Naive thymus-derived CD4-positive, alpha-beta T cell (primary cell): Measurements from ENCODE around the gene SMAP2. TPM values are rescaled to one million over a fixed set of nuclear protein-coding genes. Genes with fewer than 3 reads are reported as not detected.

ENCODE experiments used
- ATAC-seq: fragments of 150-1000 bp; cut with Tn5 transposase; 2 replicates; pipeline ENCODE4 v1.10.0; 2021; ENCODE audit warnings: mild to moderate bottlenecking, moderate library complexity
- CTCF ChIA-PET: fragments of 350-600 bp; sonication (Branson Sonifier 250); formaldehyde crosslinking; loops from one replicate; lab custom pipeline; 2021; ENCODE audit warnings: antibody characterized with exemption; lab: Charles Lee
- POLR2A ChIA-PET: fragments of 350-600 bp; sonication (Branson Sonifier 250); formaldehyde crosslinking; loops from one replicate; lab custom pipeline; 2021; ENCODE audit warnings: antibody characterized with exemption, inconsistent platforms; lab: Charles Lee
- DNase-seq, 9 donors: peaks; one replicate each; pipeline versions ENCODE4 v3.0.0 to v3.0.0-alpha.2; 2020 to 2022; ENCODE audit warnings: mixed read lengths in 1 of 9
- H3K27ac ChIP-seq: one replicate; pipeline ENCODE4 v1.7.0; 2013; ENCODE audit warnings: mild to moderate bottlenecking, low read depth, low read length, moderate library complexity
- H3K27me3 ChIP-seq, 2 donors: one replicate each; pipeline ENCODE4 v1.7.0; 2013; ENCODE audit warnings: low read length in 2 of 2, mild to moderate bottlenecking in 2 of 2, moderate library complexity in 2 of 2; ENCODE audit not compliant: control insufficient read depth in 2 of 2, insufficient read depth in 2 of 2
- H3K36me3 ChIP-seq, 3 experiments: 1 replicate in 2 of 3; 2 replicates in 1 of 3; pipeline ENCODE4 v1.7.0; 2013; ENCODE audit warnings: low read length in 3 of 3, mild to moderate bottlenecking in 3 of 3, moderate library complexity in 1 of 3; ENCODE audit not compliant: insufficient read depth in 3 of 3, control insufficient read depth in 2 of 3
- H3K4me1 ChIP-seq, 2 donors: one replicate each; pipeline ENCODE4 v1.7.0; 2013; ENCODE audit warnings: low read length in 2 of 2, mild to moderate bottlenecking in 2 of 2, moderate library complexity in 1 of 2; ENCODE audit not compliant: control insufficient read depth in 2 of 2, insufficient read depth in 2 of 2
- H3K4me3 ChIP-seq: 2 replicates; pipeline ENCODE4 v1.7.0; 2013; ENCODE audit warnings: mild to moderate bottlenecking, low read length
- H3K9me3 ChIP-seq, 3 experiments: 1 replicate in 2 of 3; 2 replicates in 1 of 3; pipeline ENCODE4 v1.7.0; 2013; ENCODE audit warnings: low read length in 3 of 3; ENCODE audit not compliant: control insufficient read depth in 2 of 3
- H3K27ac Mint-ChIP-seq, 9 donors: one replicate each; pipeline ENCODE4 v1.8.0; 2020 to 2022; ENCODE audit warnings: mixed read lengths in 9 of 9, mild to moderate bottlenecking in 8 of 9, moderate library complexity in 5 of 9, inconsistent platforms in 2 of 9
- H3K27me3 Mint-ChIP-seq, 5 donors: one replicate each; pipeline ENCODE4 v1.8.0; 2021 to 2022; ENCODE audit warnings: mixed read lengths in 5 of 5, mild to moderate bottlenecking in 1 of 5
- H3K36me3 Mint-ChIP-seq, 5 donors: one replicate each; pipeline ENCODE4 v1.8.0; 2020 to 2022; ENCODE audit warnings: mixed read lengths in 5 of 5, mild to moderate bottlenecking in 3 of 5, inconsistent platforms in 1 of 5
- H3K4me1 Mint-ChIP-seq, 7 donors: one replicate each; pipeline ENCODE4 v1.8.0; 2020 to 2022; ENCODE audit warnings: mixed read lengths in 7 of 7, mild to moderate bottlenecking in 3 of 7, inconsistent platforms in 1 of 7
- H3K4me3 Mint-ChIP-seq, 10 donors: one replicate each; pipeline ENCODE4 v1.8.0; 2020 to 2022; ENCODE audit warnings: mild to moderate bottlenecking in 10 of 10, mixed read lengths in 10 of 10, moderate library complexity in 6 of 10, inconsistent platforms in 2 of 10
- H3K9me3 Mint-ChIP-seq, 11 donors: one replicate each; pipeline ENCODE4 v1.8.0; 2020 to 2022; ENCODE audit warnings: mixed read lengths in 11 of 11, mild to moderate bottlenecking in 4 of 11, inconsistent platforms in 1 of 11, moderate library complexity in 1 of 11
- intact Hi-C, 2 donors: fragments of 100-400 bp; cut with micrococcal nuclease; formaldehyde crosslinking; loops; one replicate each; pipeline ENCODE4 v1.15.1; 2023
- polyA plus RNA-seq, 2 donors: library from polyadenylated mRNA; unstranded; fragments of 300-500 nt; fragmentation: Illumina TruSeq; gene quantifications; one replicate each; pipeline ENCODE4 v1.2.3, GENCODE V29; 2021
- total RNA-seq, 6 experiments: library from RNA in 5 of 6; stranded (reverse) in 5 of 6; gene quantifications; 1 replicate in 5 of 6; 2 replicates in 1 of 6; pipeline ENCODE4 v1.2.3 and lab custom pipeline; 2021 to 2026

Gene SMAP2
- total and polyA plus RNA-seq, 7 experiments from 2014 or later: 144 to 542 (median 203) TPM

- Mint-ChIP-seq H3K27me3 (no peaks in the 10 kb centered on the region), H3K4me1 (peaks cover 0 to 5% (median 0%) of the 10 kb centered on the region in 7 donors), H3K9me3 (peaks cover 0 to 10% (median 0%) of the 10 kb centered on the region in 11 donors), H3K36me3 (peaks cover 0 to 37% (median 9%) of the 10 kb centered on the region in 5 donors), H3K4me3 (no peak overlapping the region), H3K27ac (no peak overlapping the region)
- Histone ChIP-seq H3K27ac (no peak overlapping the region), H3K9me3 (no peaks in the 10 kb centered on the region), H3K27me3 (no peaks in the 10 kb centered on the region), H3K36me3 (no peaks in the 10 kb centered on the region), H3K4me1 (no peaks in the 10 kb centered on the region), H3K4me3 (no peak overlapping the region)
- intact Hi-C loops: no loop called here
- ATAC-seq: no peak
- no peak for DNase-seq
- POLR2A ChIA-PET: interaction anchor here (0.6 kb wide), 1 partner anchor 18 kb away, joined by 3 read pairs; no protein-coding TSS in a partner anchor
- CTCF ChIA-PET: interaction anchor here (0.9 to 3.7 kb wide), 7 partner anchors 11 to 295 kb away, joined by 3 to 22 read pairs (median 5); partner anchors contain the start of gene ZFP69B
Observed at GRCh38 chr1:40439247-40439646, 65.7 kb downstream of the SMAP2 start.

- peak within 1 kb of the TSS; percentile 90 for H3K4me3 ChIP-seq
- ATAC-seq (peak; percentile 91), DNase-seq (peak; percentile 73 to 97 (median 82))
- peaks cover 0 to 8% (median 0%) of the 10 kb centered on the region in 3 experiments for H3K36me3 ChIP-seq
- peaks cover 3 to 65% (median 32%) of the 10 kb centered on the region in 11 donors for H3K9me3 Mint-ChIP-seq
- POLR2A ChIA-PET: interaction anchor here (0.6 to 1.4 kb wide), 6 partner anchors 54 to 410 kb away, joined by 3 to 6 read pairs (median 4); partner anchors contain the start of genes CAP1, EXO5, NFYC and SMAP2
- peaks cover 0 to 21% (median 0%) of the 10 kb centered on the region in 3 experiments for H3K9me3 ChIP-seq
- peaks cover 26 to 56% (median 45%) of the 10 kb centered on the region in 5 donors for H3K36me3 Mint-ChIP-seq
- H3K27me3 Mint-ChIP-seq: no peaks in the 10 kb centered on the region
- no peaks in the 10 kb centered on the region for H3K27me3 ChIP-seq
- peaks cover 14 to 30% (median 25%) of the 10 kb centered on the region in 7 donors for H3K4me1 Mint-ChIP-seq
- peak within 1 kb of the TSS; percentile 83 to 96 (median 93) for H3K4me3 Mint-ChIP-seq
- CTCF ChIA-PET: interaction anchor here (0.8 kb wide), 1 partner anchor 10 kb away, joined by 5 read pairs; no protein-coding TSS in a partner anchor
- intact Hi-C loops: loop anchor here (1.0 to 5.0 kb wide), 7 partner anchors 27 to 288 kb away; partner anchors contain the start of genes EXO5 (in 2 of the 2), ZFP69 (in 2 of the 2), ZMPSTE24 (in 2 of the 2) and RLF (in 1 of the 2)
- peaks cover 11 to 19% of the 10 kb centered on the region in 2 donors for H3K4me1 ChIP-seq
- peak within 1 kb of the TSS; percentile 84 to 94 (median 92) for H3K27ac Mint-ChIP-seq
- peak within 1 kb of the TSS; percentile 65 for H3K27ac ChIP-seq
Observed at GRCh38 chr1:40449684-40450494, 76.4 kb downstream of the SMAP2 start, which contains the start of gene ZFP69B. ZFP69B (plus strand) TSS chr1:40450476; CDS start chr1:40450962, 486 bp downstream.

- peaks cover 0 to 14% (median 0%) of the 10 kb centered on the region in 3 experiments for H3K36me3 ChIP-seq
- Mint-ChIP-seq H3K4me3 (peak overlapping the region; percentile 83 to 96 (median 93)), H3K27me3 (no peaks in the 10 kb centered on the region), H3K4me1 (peaks cover 14 to 30% (median 25%) of the 10 kb centered on the region in 7 donors), H3K27ac (peak overlapping the region; percentile 84 to 94 (median 92)), H3K36me3 (peaks cover 32 to 59% (median 48%) of the 10 kb centered on the region in 5 donors), H3K9me3 (peaks cover 5 to 65% (median 36%) of the 10 kb centered on the region in 11 donors)
- H3K27ac ChIP-seq: peak overlapping the region; percentile 65
- DNase-seq (peak in 8 of 9 donors; percentile 5 to 84 (median 12)), ATAC-seq (peak; percentile 64)
- CTCF ChIA-PET: interaction anchor here (0.6 to 0.8 kb wide), 2 partner anchors 11 to 65 kb away, joined by 3 to 5 read pairs; no protein-coding TSS in a partner anchor
- no peaks in the 10 kb centered on the region for H3K27me3 ChIP-seq
- peaks cover 0 to 27% (median 0%) of the 10 kb centered on the region in 3 experiments for H3K9me3 ChIP-seq
- POLR2A ChIA-PET: interaction anchor here (0.6 to 1.4 kb wide), 6 partner anchors 13 to 410 kb away, joined by 3 to 6 read pairs (median 4); partner anchors contain the start of genes CAP1, NFYC, SMAP2 and ZNF684
- peaks cover 11 to 19% of the 10 kb centered on the region in 2 donors for H3K4me1 ChIP-seq
- intact Hi-C loops: loop anchor here (1.0 to 5.0 kb wide), 7 partner anchors 26 to 288 kb away; partner anchors contain the start of genes ZFP69 (in 2 of the 2), ZMPSTE24 (in 2 of the 2), EXO5 (in 1 of the 2) and RLF (in 1 of the 2)
- H3K4me3 ChIP-seq: peak overlapping the region; percentile 90
Observed at GRCh38 chr1:40450495-40451237, 77.1 kb downstream of the SMAP2 start.

- ATAC-seq (no peak), DNase-seq (no peak)
- Mint-ChIP-seq H3K4me3 (peak overlapping the region; percentile 83 to 96 (median 93)), H3K9me3 (peaks cover 5 to 66% (median 38%) of the 10 kb centered on the region in 11 donors), H3K27me3 (no peaks in the 10 kb centered on the region), H3K27ac (peak overlapping the region; percentile 84 to 94 (median 92)), H3K36me3 (peaks cover 27 to 61% (median 50%) of the 10 kb centered on the region in 5 donors), H3K4me1 (peaks cover 14 to 30% (median 25%) of the 10 kb centered on the region in 7 donors)
- ChIA-PET CTCF (no interaction called here), POLR2A (interaction anchor here (0.6 to 1.0 kb wide), 2 partner anchors 13 to 80 kb away, joined by 3 read pairs; partner anchors contain the start of gene ZNF684)
- Histone ChIP-seq H3K36me3 (peaks cover 0 to 14% (median 0%) of the 10 kb centered on the region in 3 experiments), H3K9me3 (peaks cover 0 to 26% (median 0%) of the 10 kb centered on the region in 3 experiments), H3K4me3 (peak overlapping the region; percentile 90), H3K27me3 (no peaks in the 10 kb centered on the region), H3K27ac (no peak overlapping the region), H3K4me1 (peaks cover 11 to 19% of the 10 kb centered on the region in 2 donors)
- intact Hi-C loops: loop anchor here (2.0 to 5.0 kb wide), 4 partner anchors 26 to 289 kb away; partner anchors contain the start of genes ZFP69 (in 2 of the 2), RLF (in 1 of the 2) and ZMPSTE24 (in 1 of the 2)
Observed at GRCh38 chr1:40451238-40451585, 77.7 kb downstream of the SMAP2 start.

GRCh38 chr1:40454873-40455272, 81.3 kb downstream of the SMAP2 start:
- CTCF ChIA-PET: no interaction called here
- peaks cover 29 to 95% (median 63%) of the 10 kb centered on the region in 11 donors for H3K9me3 Mint-ChIP-seq

More at GRCh38 chr1:40454873-40455272, 81.3 kb downstream of the SMAP2 start:
- H3K27ac Mint-ChIP-seq: no peak overlapping the region
- H3K27ac ChIP-seq: no peak overlapping the region
- intact Hi-C loops: loop anchor here (5.0 kb wide), 2 partner anchors 198 to 293 kb away; partner anchors contain the start of genes RLF (in 1 of the 2) and ZMPSTE24 (in 1 of the 2)
- peaks cover 61 to 89% (median 85%) of the 10 kb centered on the region in 5 donors for H3K36me3 Mint-ChIP-seq
- H3K4me1 ChIP-seq: peaks cover 6 to 11% of the 10 kb centered on the region in 2 donors
- H3K9me3 ChIP-seq: peaks cover 0 to 57% (median 10%) of the 10 kb centered on the region in 3 experiments
- DNase-seq (no peak), ATAC-seq (no peak)
- no peak overlapping the region for H3K4me3 Mint-ChIP-seq
- H3K4me1 Mint-ChIP-seq: peaks cover 12 to 21% (median 16%) of the 10 kb centered on the region in 7 donors
- H3K4me3 ChIP-seq: no peak overlapping the region
- no peaks in the 10 kb centered on the region for H3K27me3 Mint-ChIP-seq
- H3K36me3 ChIP-seq: peaks cover 7 to 48% (median 18%) of the 10 kb centered on the region in 3 experiments
- POLR2A ChIA-PET: no interaction called here
- H3K27me3 ChIP-seq: no peaks in the 10 kb centered on the region
